ENCODE measurements around the gene PGGHG.

GRCh38 chr11:293271-293851 lies 4.4 kb downstream of the PGGHG start:
- TF ChIP-seq CTCF (IDR thresholded peaks at IDR 0.05) (no peak), POLR2A (IDR thresholded peaks at IDR 0.05) (no peak), POLR2AphosphoS5 (IDR thresholded peaks at IDR 0.05; ENCODE audit: insufficient read depth in 1 of 2, low read depth in 1 of 2) (no peak)
